ENCODE measurements around the gene RNU5B-1. TPM values are rescaled to one million over a fixed set of nuclear protein-coding genes. Genes with fewer than 3 reads are reported as not detected.
"Not testable (repeated sequence)": the region's sequence is repeated elsewhere in the genome, so short reads cannot be mapped to it uniquely, and the experiment has no call there.

Gene RNU5B-1
- total RNA-seq, 1 experiment from 2014 or later, result not detected

- Histone ChIP-seq H3K9me3 (ENCODE audit: low read depth, low read length, poor library complexity, severe bottlenecking) (no peaks in the 10 kb centered on the region), H3K27ac (ENCODE audit: low read depth, low read length, poor library complexity, severe bottlenecking) (no peak overlapping the region), H3K4me3 (ENCODE audit: low read depth, low read length, poor library complexity, severe bottlenecking) (no peak overlapping the region), H3K27me3 (replicated peaks; ENCODE audit: insufficient read depth, low read depth, low read length, poor library complexity) (no peaks in the 10 kb centered on the region), H3K36me3 (ENCODE audit: insufficient read depth, low read length, poor library complexity, severe bottlenecking) (no peaks in the 10 kb centered on the region), H3K4me1 (ENCODE audit: insufficient read depth, low read length, poor library complexity, severe bottlenecking) (no peaks in the 10 kb centered on the region)
- CTCF ChIA-PET, result interaction anchor here (0.6 kb wide), 1 partner anchor 57 kb away, joined by 12 read pairs; no protein-coding TSS in a partner anchor
- intact Hi-C loops (cut with micrococcal nuclease; ENCODE audit: unreplicated experiment), result no loop called here
- POLR2A ChIA-PET (ENCODE audit: low non-redundant PET), result no interaction called here
- DNase-seq (ENCODE audit: low spot score), result no peak
- TF ChIP-seq CTCF (conservative IDR thresholded peaks at IDR 0.05; ENCODE audit: low read depth, low read length) (no peak), EZH2 (IDR thresholded peaks at IDR 0.05; ENCODE audit: borderline replicate concordance, low read depth, low read length, poor library complexity, severe bottlenecking) (no peak)
- no TSS peak for BruUV-seq (replicated peaks)
Measured at GRCh38 chr15:65344214-65344913, 39.9 kb downstream of the RNU5B-1 start.

GRCh38 chr15:65344914-65345275 is 40.4 kb downstream of the RNU5B-1 start:
- Histone ChIP-seq H3K27ac (ENCODE audit: low read depth, low read length, poor library complexity, severe bottlenecking) (no peak overlapping the region), H3K9me3 (ENCODE audit: low read depth, low read length, poor library complexity, severe bottlenecking) (no peaks in the 10 kb centered on the region), H3K4me1 (ENCODE audit: insufficient read depth, low read length, poor library complexity, severe bottlenecking) (no peaks in the 10 kb centered on the region), H3K36me3 (ENCODE audit: insufficient read depth, low read length, poor library complexity, severe bottlenecking) (no peaks in the 10 kb centered on the region), H3K27me3 (replicated peaks; ENCODE audit: insufficient read depth, low read depth, low read length, poor library complexity) (no peaks in the 10 kb centered on the region), H3K4me3 (ENCODE audit: low read depth, low read length, poor library complexity, severe bottlenecking) (no peak overlapping the region)
- ChIA-PET CTCF (no interaction called here), POLR2A (ENCODE audit: low non-redundant PET) (no interaction called here)
- DNase-seq (ENCODE audit: low spot score), result no peak
- intact Hi-C loops (cut with micrococcal nuclease; ENCODE audit: unreplicated experiment), result no loop called here
- no TSS peak for BruUV-seq (replicated peaks)
- no peak for TF ChIP-seq EZH2 (IDR thresholded peaks at IDR 0.05; ENCODE audit: borderline replicate concordance, low read depth, low read length, poor library complexity, severe bottlenecking)
- no peak for TF ChIP-seq CTCF (conservative IDR thresholded peaks at IDR 0.05; ENCODE audit: low read depth, low read length)

- H3K27ac ChIP-seq (ENCODE audit: low read depth, low read length, poor library complexity, severe bottlenecking), result no peak overlapping the region
- no peaks in the 10 kb centered on the region for H3K9me3 ChIP-seq (ENCODE audit: low read depth, low read length, poor library complexity, severe bottlenecking)
- no TSS peak for BruUV-seq (replicated peaks)
- CTCF ChIA-PET, result no interaction called here
- H3K27me3 ChIP-seq (replicated peaks; ENCODE audit: insufficient read depth, low read depth, low read length, poor library complexity), result no peaks in the 10 kb centered on the region
- POLR2A ChIA-PET (ENCODE audit: low non-redundant PET), result no interaction called here
- DNase-seq (ENCODE audit: low spot score), result no peak
- H3K4me3 ChIP-seq (ENCODE audit: low read depth, low read length, poor library complexity, severe bottlenecking), result no peak overlapping the region
- no peaks in the 10 kb centered on the region for H3K36me3 ChIP-seq (ENCODE audit: insufficient read depth, low read length, poor library complexity, severe bottlenecking)
- intact Hi-C loops (cut with micrococcal nuclease; ENCODE audit: unreplicated experiment), result no loop called here
- TF ChIP-seq EZH2 (IDR thresholded peaks at IDR 0.05; ENCODE audit: borderline replicate concordance, low read depth, low read length, poor library complexity, severe bottlenecking) (no peak), CTCF (conservative IDR thresholded peaks at IDR 0.05; ENCODE audit: low read depth, low read length) (no peak)
- no peaks in the 10 kb centered on the region for H3K4me1 ChIP-seq (ENCODE audit: insufficient read depth, low read length, poor library complexity, severe bottlenecking)
Measured at GRCh38 chr15:65346856-65347598, 42.5 kb downstream of the RNU5B-1 start.

GRCh38 chr15:65347756-65348155 is 43.3 kb downstream of the RNU5B-1 start:
- H3K27me3 ChIP-seq (replicated peaks; ENCODE audit: insufficient read depth, low read depth, low read length, poor library complexity); intact Hi-C loops (cut with micrococcal nuclease; ENCODE audit: unreplicated experiment); H3K4me3 ChIP-seq (ENCODE audit: low read depth, low read length, poor library complexity, severe bottlenecking); H3K36me3 ChIP-seq (ENCODE audit: insufficient read depth, low read length, poor library complexity, severe bottlenecking); BruUV-seq (replicated peaks); H3K27ac ChIP-seq (ENCODE audit: low read depth, low read length, poor library complexity, severe bottlenecking); POLR2A ChIA-PET (ENCODE audit: low non-redundant PET); CTCF ChIA-PET; H3K9me3 ChIP-seq (ENCODE audit: low read depth, low read length, poor library complexity, severe bottlenecking); H3K4me1 ChIP-seq (ENCODE audit: insufficient read depth, low read length, poor library complexity, severe bottlenecking); DNase-seq (ENCODE audit: low spot score): not testable (repeated sequence)
